ENCODE data around the gene PNLIPRP2. TPM values are rescaled to one million over a fixed set of nuclear protein-coding genes. Genes with fewer than 3 reads are reported as not detected.

Gene PNLIPRP2
- total RNA-seq, 2 donors from 2014 or later, result 455 to 2,069 TPM

- H3K4me1 ChIP-seq, result peaks cover 68% of the 10 kb centered on the region
- H3K27ac ChIP-seq, result peak overlapping the region in 2 of 4 donors; percentile 6 to 25
- no peak for DNase-seq
- TF ChIP-seq CTCF (IDR thresholded peaks at IDR 0.05) (no peak), POLR2A (IDR thresholded peaks at IDR 0.05) (peak in 2 of 3 donors; percentile 60 to 70)
- no peak for ATAC-seq
- H3K36me3 ChIP-seq (replicated peaks in 1 of 2; ENCODE audit: insufficient read depth in 1 of 2, low read depth in 2 of 2), result peaks cover 0 to 17% of the 10 kb centered on the region in 2 donors
- no peaks in the 10 kb centered on the region for H3K27me3 ChIP-seq
- intact Hi-C loops (cut with DNase I), result no loop called here
- no peak overlapping the region for H3K4me3 ChIP-seq
- H3K9me3 ChIP-seq, result no peaks in the 10 kb centered on the region
Observed at GRCh38 chr10:116636385-116636784, 15.6 kb downstream of the PNLIPRP2 start.

GRCh38 chr10:116636976-116637375 is 16.2 kb downstream of the PNLIPRP2 start:
- Histone ChIP-seq H3K27ac (peak overlapping the region in 2 of 4 donors; percentile 6 to 48), H3K4me1 (peaks cover 68% of the 10 kb centered on the region), H3K4me3 (no peak overlapping the region), H3K36me3 (replicated peaks in 1 of 2; ENCODE audit: insufficient read depth in 1 of 2, low read depth in 2 of 2) (peaks cover 0 to 21% of the 10 kb centered on the region in 2 donors), H3K27me3 (no peaks in the 10 kb centered on the region), H3K9me3 (no peaks in the 10 kb centered on the region)
- WGBS, 2 donors, result 31 to 35% methylated on average over 2 of the region's 2 CpGs
- peak in 1 of 4 donors; percentile 17 for DNase-seq
- TF ChIP-seq CTCF (IDR thresholded peaks at IDR 0.05), result no peak
- TF ChIP-seq POLR2A (IDR thresholded peaks at IDR 0.05), result no peak
- intact Hi-C loops (cut with DNase I), result no loop called here
- ATAC-seq, result no peak

- intact Hi-C loops (cut with DNase I), result no loop called here
- H3K36me3 ChIP-seq (replicated peaks in 1 of 2; ENCODE audit: insufficient read depth in 1 of 2, low read depth in 2 of 2), result peaks cover 3 to 21% of the 10 kb centered on the region in 2 donors
- no peak for ATAC-seq
- 0% methylated on average over 1 of the region's 1 CpG for WGBS, 2 donors
- H3K27me3 ChIP-seq, result no peaks in the 10 kb centered on the region
- peaks cover 69% of the 10 kb centered on the region for H3K4me1 ChIP-seq
- H3K9me3 ChIP-seq, result no peaks in the 10 kb centered on the region
- peak overlapping the region in 1 of 4 donors; percentile 48 for H3K27ac ChIP-seq
- TF ChIP-seq POLR2A (IDR thresholded peaks at IDR 0.05) (peak in 1 of 3 donors; percentile 24), CTCF (IDR thresholded peaks at IDR 0.05) (no peak)
- no peak overlapping the region for H3K4me3 ChIP-seq
- no peak for DNase-seq
Observed at GRCh38 chr10:116637830-116638229, 17.1 kb downstream of the PNLIPRP2 start.

GRCh38 chr10:116646502-116646901 is 25.7 kb downstream of the PNLIPRP2 start:
- Histone ChIP-seq H3K4me3 (no peak overlapping the region), H3K27ac (peak overlapping the region in 3 of 4 donors; percentile 18 to 43 (median 37)), H3K36me3 (replicated peaks in 1 of 2; ENCODE audit: insufficient read depth in 1 of 2, low read depth in 2 of 2) (peaks cover 10 to 13% of the 10 kb centered on the region in 2 donors), H3K4me1 (peaks cover 72% of the 10 kb centered on the region), H3K9me3 (no peaks in the 10 kb centered on the region), H3K27me3 (no peaks in the 10 kb centered on the region)
- TF ChIP-seq CTCF (IDR thresholded peaks at IDR 0.05), result no peak
- peak in 2 of 3 donors; percentile 26 for TF ChIP-seq POLR2A (IDR thresholded peaks at IDR 0.05)
- 49 to 74% methylated on average over 4 to 5 of the region's 5 CpGs for WGBS, 2 donors
- ATAC-seq, result peak; percentile 13
- intact Hi-C loops (cut with DNase I), result no loop called here
- peak in 2 of 4 donors; percentile 47 to 49 for DNase-seq

- Histone ChIP-seq H3K4me3 (no peak overlapping the region), H3K27ac (peak overlapping the region; percentile 6 to 43 (median 26)), H3K27me3 (no peaks in the 10 kb centered on the region), H3K4me1 (peaks cover 65% of the 10 kb centered on the region), H3K36me3 (replicated peaks in 1 of 2; ENCODE audit: insufficient read depth in 1 of 2, low read depth in 2 of 2) (peaks cover 5 to 6% of the 10 kb centered on the region in 2 donors), H3K9me3 (no peaks in the 10 kb centered on the region)
- no peak for TF ChIP-seq CTCF (IDR thresholded peaks at IDR 0.05)
- peak in 2 of 3 donors; percentile 58 to 66 for TF ChIP-seq POLR2A (IDR thresholded peaks at IDR 0.05)
- DNase-seq (no peak), ATAC-seq (peak; percentile 43)
- 31 to 41% methylated on average over 8 of the region's 8 CpGs for WGBS, 2 donors
- intact Hi-C loops (cut with DNase I), result no loop called here
Observed at GRCh38 chr10:116648903-116649302, 28.1 kb downstream of the PNLIPRP2 start.

Measured in body of pancreas (tissue), 4 donors.